GM23338 (cell line): ENCODE measurements around the gene TMPRSS2. TPM values are rescaled to one million over a fixed set of nuclear protein-coding genes. Genes with fewer than 3 reads are reported as not detected.

Source experiments
- ATAC-seq: fragments of 200-7000 bp; cut with Tn5 transposase; 3 replicates; pipeline ENCODE4 v1.9.1; 2020
- DNase-seq: peaks from one replicate; pipeline ENCODE4 v3.0.0-alpha.2; 2015; ENCODE audit warnings: low spot score
- H2AFZ ChIP-seq: fragments of 200-600 bp; sonication (generic); 2 replicates; pipeline ENCODE4 v1.8.0; 2016; ENCODE audit warnings: antibody characterized with exemption, mild to moderate bottlenecking, moderate library complexity
- H3F3A ChIP-seq: fragments of 200-600 bp; sonication (generic); replicated peaks from 2 replicates; pipeline ENCODE4 v1.8.0; 2017; ENCODE audit warnings: antibody characterized with exemption, mixed run types, low read depth
- H3K27ac ChIP-seq: fragments of 200-600 bp; sonication (generic); 2 replicates; pipeline ENCODE4 v1.6.1; 2016; ENCODE audit warnings: low read depth
- H3K27me3 ChIP-seq: fragments of 200-600 bp; sonication (generic); 2 replicates; pipeline ENCODE4 v1.8.0; 2016; ENCODE audit warnings: mild to moderate bottlenecking, mixed run types, moderate library complexity; ENCODE audit not compliant: insufficient read depth
- H3K36me3 ChIP-seq: fragments of 200-600 bp; sonication (generic); 2 replicates; pipeline ENCODE4 v1.8.0; 2016; ENCODE audit warnings: mild to moderate bottlenecking; ENCODE audit not compliant: insufficient read depth
- H3K4me1 ChIP-seq: fragments of 200-600 bp; sonication (generic); 2 replicates; pipeline ENCODE4 v1.8.0; 2016; ENCODE audit warnings: mild to moderate bottlenecking, moderate library complexity; ENCODE audit not compliant: insufficient read depth
- H3K4me2 ChIP-seq: fragments of 200-600 bp; sonication (generic); 2 replicates; pipeline ENCODE4 v1.7.1; 2017; ENCODE audit warnings: mixed run types
- H3K4me3 ChIP-seq: fragments of 200-600 bp; sonication (generic); 2 replicates; pipeline ENCODE4 v1.6.1; 2016; ENCODE audit warnings: mixed run types
- H3K79me2 ChIP-seq: fragments of 200-600 bp; sonication (generic); replicated peaks from 2 replicates; pipeline ENCODE4 v1.8.0; 2017; ENCODE audit warnings: mild to moderate bottlenecking; ENCODE audit not compliant: insufficient read depth
- H3K9me2 ChIP-seq: fragments of 200-600 bp; sonication (generic); 2 replicates; pipeline ENCODE4 v1.8.0; 2017; ENCODE audit not compliant: insufficient read depth
- H4K20me1 ChIP-seq: fragments of 200-600 bp; sonication (generic); replicated peaks from 2 replicates; pipeline ENCODE4 v1.8.0; 2017; ENCODE audit warnings: mild to moderate bottlenecking; ENCODE audit not compliant: insufficient read depth
- H3K27ac Mint-ChIP-seq: 2 replicates; pipeline ENCODE4 v1.8.0; 2020; ENCODE audit warnings: inconsistent platforms, mild to moderate bottlenecking, moderate library complexity, mixed read lengths
- H3K27me3 Mint-ChIP-seq: 3 replicates; pipeline ENCODE4 v1.8.0; 2022; ENCODE audit warnings: low read depth, mild to moderate bottlenecking, moderate library complexity, mixed read lengths, inconsistent platforms; ENCODE audit not compliant: insufficient read depth, poor library complexity
- H3K36me3 Mint-ChIP-seq: 3 replicates; pipeline ENCODE4 v1.8.0; 2021; ENCODE audit warnings: low read depth, mild to moderate bottlenecking, inconsistent platforms, moderate library complexity, mixed read lengths
- H3K4me1 Mint-ChIP-seq: 3 replicates; pipeline ENCODE4 v1.8.0; 2020; ENCODE audit warnings: mild to moderate bottlenecking, inconsistent platforms, mixed read lengths
- H3K4me3 Mint-ChIP-seq: 3 replicates; pipeline ENCODE4 v1.8.0; 2021; ENCODE audit warnings: moderate library complexity, mild to moderate bottlenecking, inconsistent platforms, mixed read lengths
- H3K9me3 Mint-ChIP-seq: 3 replicates; pipeline ENCODE4 v1.8.0; 2020; ENCODE audit warnings: moderate library complexity, mild to moderate bottlenecking, inconsistent platforms, mixed read lengths
- CREB1 ChIP-seq: fragments of 250-450 bp; sonication (Bioruptor Pico); IDR thresholded peaks from 2 replicates; pipeline ENCODE4 v1.5.0; 2020; ENCODE audit warnings: low read depth, mild to moderate bottlenecking, moderate library complexity
- CTCF ChIP-seq, 2 experiments: fragments of 200-600 bp in 1 of 2; sonication (generic) in 1 of 2; conservative IDR thresholded peaks; 2 replicates each; pipeline versions ENCODE4 v1.5.1 to v1.6.1; 2016 to 2017; ENCODE audit warnings: antibody characterized with exemption in 2 of 2, low read depth in 2 of 2, mild to moderate bottlenecking in 2 of 2, moderate library complexity in 1 of 2
- EZH2 ChIP-seq: fragments of 200-600 bp; sonication (generic); IDR thresholded peaks from one replicate; pipeline ENCODE4 v1.8.0; 2017; ENCODE audit warnings: antibody characterized with exemption, mild to moderate bottlenecking, low read depth; ENCODE audit not compliant: unreplicated experiment
- EZH2phosphoT487 ChIP-seq: fragments of 200-600 bp; sonication (generic); IDR thresholded peaks from one replicate; pipeline ENCODE4 v1.8.1; 2018; ENCODE audit warnings: antibody characterized with exemption; ENCODE audit not compliant: unreplicated experiment
- JUNB ChIP-seq: IDR thresholded peaks from one replicate; pipeline ENCODE4 v1.6.1; 2016; ENCODE audit warnings: antibody characterized with exemption; ENCODE audit not compliant: unreplicated experiment
- NANOG ChIP-seq: IDR thresholded peaks from 2 replicates; pipeline ENCODE4 v1.6.1; 2016; ENCODE audit warnings: antibody characterized with exemption, borderline replicate concordance
- REST ChIP-seq: IDR thresholded peaks from one replicate; pipeline ENCODE4 v1.6.1; 2018; ENCODE audit warnings: antibody characterized with exemption; ENCODE audit not compliant: unreplicated experiment
- STAT1 ChIP-seq: IDR thresholded peaks from one replicate; pipeline ENCODE4 v1.6.1; 2016; ENCODE audit warnings: antibody characterized with exemption; ENCODE audit not compliant: unreplicated experiment
- ZNF331 ChIP-seq: fragments of 250-450 bp; sonication (Bioruptor Pico); IDR thresholded peaks from 2 replicates; pipeline ENCODE4 v1.5.0; 2020; ENCODE audit warnings: low read depth, mild to moderate bottlenecking, moderate library complexity
- ZNF462 ChIP-seq: fragments of 250-450 bp; sonication (Bioruptor Pico); IDR thresholded peaks from 2 replicates; pipeline ENCODE4 v1.5.0; 2020; ENCODE audit warnings: mild to moderate bottlenecking, moderate library complexity
- polyA plus RNA-seq: library from polyadenylated mRNA; unstranded; fragments of >200 nt; fragmentation: Nextera tagmentation; extraction: Ambion mirVana; gene quantifications from 2 replicates; pipeline ENCODE4 v1.2.1, GENCODE V29; 2016
- total RNA-seq: library from RNA; depleted of rRNA; stranded (reverse); fragments of >200 nt; shearing (Covaris generic); gene quantifications from 2 replicates; pipeline ENCODE4 v1.2.3, GENCODE V29; 2014

The TMPRSS2 gene
- total and polyA plus RNA-seq, 2 experiments from 2014 or later: 2.3 to 4.9 TPM

GRCh38 chr21:41446586-41446985 is 61.4 kb downstream of the TMPRSS2 start:
- no peak for TF ChIP-seq ZNF331 (CRISPR knock-in tag)
- no peak for TF ChIP-seq NANOG
- no peak for TF ChIP-seq CREB1 (CRISPR knock-in tag)
- no peak for TF ChIP-seq CTCF (conservative IDR thresholded peaks at IDR 0.05; ENCODE audit: low read depth in 2 of 2)
- no peaks in the 10 kb centered on the region for H3K4me1 ChIP-seq

GRCh38 chr21:41445465-41445862 is 62.5 kb downstream of the TMPRSS2 start:
- Mint-ChIP-seq H3K36me3 (peaks cover 8% of the 10 kb centered on the region; the same call in 2 of the 3 replicates), H3K27ac (no peak overlapping the region), H3K4me1 (0 out of 3 replicates have a peak, but pooled peaks cover 4% of the 10 kb centered on the region), H3K9me3 (no peaks in the 10 kb centered on the region), H3K27me3 (peaks cover 4% of the 10 kb centered on the region), H3K4me3 (no peak overlapping the region)
- DNase-seq (no peak), ATAC-seq (no peak)
- no peaks in the 10 kb centered on the region for H3F3A ChIP-seq
- H3K9me2 ChIP-seq: no peaks in the 10 kb centered on the region
- H3K36me3 ChIP-seq: no peaks in the 10 kb centered on the region
- no peaks in the 10 kb centered on the region for H3K27me3 ChIP-seq
- H3K4me1 ChIP-seq: no peaks in the 10 kb centered on the region
- H3K27ac ChIP-seq: no peak overlapping the region
- H2AFZ ChIP-seq: no peak overlapping the region
- H3K4me3 ChIP-seq: no peak overlapping the region
- no peak overlapping the region for H3K4me2 ChIP-seq
- H3K79me2 ChIP-seq: no peaks in the 10 kb centered on the region
- H4K20me1 ChIP-seq: no peaks in the 10 kb centered on the region
- TF ChIP-seq ZNF331 (CRISPR knock-in tag) (no peak), REST (no peak), NANOG (no peak), JUNB (no peak), EZH2phosphoT487 (no peak), STAT1 (no peak), ZNF462 (CRISPR knock-in tag) (no peak), CREB1 (CRISPR knock-in tag) (no peak), EZH2 (no peak)

More at GRCh38 chr21:41446586-41446985, 61.4 kb downstream of the TMPRSS2 start:
- no peak overlapping the region for H3K4me2 ChIP-seq
- H3K4me3 ChIP-seq: no peak overlapping the region
- H3K27ac ChIP-seq: no peak overlapping the region
- Mint-ChIP-seq H3K9me3 (no peaks in the 10 kb centered on the region), H3K27me3 (peaks cover 3% of the 10 kb centered on the region), H3K27ac (no peak overlapping the region), H3K4me1 (0 out of 3 replicates have a peak, but pooled peaks cover 4% of the 10 kb centered on the region), H3K4me3 (no peak overlapping the region), H3K36me3 (peaks cover 7% of the 10 kb centered on the region; the same call in 2 of the 3 replicates)
- no peaks in the 10 kb centered on the region for H3K36me3 ChIP-seq
- peaks cover 4% of the 10 kb centered on the region; the same call in 1 of the 2 replicates for H3K9me2 ChIP-seq
- H4K20me1 ChIP-seq: no peaks in the 10 kb centered on the region
- no peaks in the 10 kb centered on the region for H3K79me2 ChIP-seq
- DNase-seq (no peak), ATAC-seq (no peak)
- no peak overlapping the region for H2AFZ ChIP-seq
- H3K27me3 ChIP-seq: no peaks in the 10 kb centered on the region
- no peaks in the 10 kb centered on the region for H3F3A ChIP-seq
